H9 (cell line): Measurements from ENCODE around the gene NRK. TPM values are rescaled to one million over a fixed set of nuclear protein-coding genes. Genes with fewer than 3 reads are reported as not detected.

Experiments
- DNase-seq: peaks from one replicate; pipeline ENCODE4 v3.0.0-alpha.2; 2017
- H2AFZ ChIP-seq: one replicate; pipeline ENCODE4 v1.6.1; 2013; ENCODE audit warnings: mild to moderate bottlenecking, low read length, control low read depth, moderate library complexity
- H2AK5ac ChIP-seq: 2 replicates; pipeline ENCODE4 v1.6.1; 2013; ENCODE audit warnings: low read length, control low read depth, mixed read lengths; ENCODE audit not compliant: insufficient read length
- H2BK120ac ChIP-seq: one replicate; pipeline ENCODE4 v1.6.1; 2013; ENCODE audit warnings: low read depth, mild to moderate bottlenecking, low read length, control low read depth, inconsistent platforms; ENCODE audit not compliant: poor library complexity, severe bottlenecking
- H2BK12ac ChIP-seq: 2 replicates; pipeline ENCODE4 v1.6.1; 2013; ENCODE audit warnings: low read length, control low read depth, mixed read lengths, low read depth; ENCODE audit not compliant: insufficient read length
- H2BK15ac ChIP-seq: 2 replicates; pipeline ENCODE4 v1.6.1; 2013; ENCODE audit warnings: low read depth, low read length, control low read depth
- H2BK20ac ChIP-seq: one replicate; pipeline ENCODE4 v1.6.1; 2013; ENCODE audit warnings: low read depth, mild to moderate bottlenecking, low read length, control low read depth, inconsistent platforms; ENCODE audit not compliant: poor library complexity, severe bottlenecking
- H2BK5ac ChIP-seq: 2 replicates; pipeline ENCODE4 v1.6.1; 2013; ENCODE audit warnings: low read length, control low read depth, mixed read lengths; ENCODE audit not compliant: insufficient read length
- H3K14ac ChIP-seq: 2 replicates; pipeline ENCODE4 v1.6.1; 2013; ENCODE audit warnings: low read length, control low read depth; ENCODE audit not compliant: insufficient read depth
- H3K18ac ChIP-seq: 2 replicates; pipeline ENCODE4 v1.6.1; 2013; ENCODE audit warnings: low read depth, mild to moderate bottlenecking, mixed read lengths, low read length, control low read depth; ENCODE audit not compliant: insufficient read length
- H3K23ac ChIP-seq: 2 replicates; pipeline ENCODE4 v1.6.1; 2013; ENCODE audit warnings: low read length, control low read depth, mixed read lengths, low read depth; ENCODE audit not compliant: insufficient read length
- H3K23me2 ChIP-seq: 2 replicates; pipeline ENCODE4 v1.6.1; 2013; ENCODE audit warnings: low read depth, mild to moderate bottlenecking, mixed read lengths, low read length, control low read depth; ENCODE audit not compliant: insufficient read length, poor library complexity, severe bottlenecking
- H3K27ac ChIP-seq: 2 replicates; pipeline ENCODE4 v1.5.1; 2013; ENCODE audit warnings: low read length, control low read depth, mixed read lengths, low read depth; ENCODE audit not compliant: insufficient read length
- H3K27me3 ChIP-seq: 2 replicates; pipeline ENCODE4 v1.6.1; 2013; ENCODE audit warnings: low read length, control low read depth, inconsistent platforms; ENCODE audit not compliant: insufficient read depth
- H3K4ac ChIP-seq: 2 replicates; pipeline ENCODE4 v1.6.1; 2013; ENCODE audit warnings: low read depth, mild to moderate bottlenecking, control low read depth, inconsistent platforms, low read length, moderate library complexity
- H3K4me1 ChIP-seq: 2 replicates; pipeline ENCODE4 v1.6.1; 2013; ENCODE audit warnings: low read length, control low read depth, inconsistent platforms; ENCODE audit not compliant: insufficient read depth
- H3K4me2 ChIP-seq: 2 replicates; pipeline ENCODE4 v1.6.1; 2013; ENCODE audit warnings: low read length, control low read depth, mixed read lengths; ENCODE audit not compliant: insufficient read length, insufficient read depth
- H3K56ac ChIP-seq: 2 replicates; pipeline ENCODE4 v1.6.1; 2013; ENCODE audit warnings: low read depth, mild to moderate bottlenecking, mixed read lengths, low read length, control low read depth; ENCODE audit not compliant: insufficient read length
- H3K79me1 ChIP-seq: 2 replicates; pipeline ENCODE4 v1.6.1; 2013; ENCODE audit warnings: low read depth, mild to moderate bottlenecking, moderate library complexity, low read length, control low read depth, inconsistent platforms; ENCODE audit not compliant: insufficient read depth, poor library complexity, severe bottlenecking
- H3K79me2 ChIP-seq: 2 replicates; pipeline ENCODE4 v1.6.1; 2013; ENCODE audit warnings: low read length, control low read depth, inconsistent platforms; ENCODE audit not compliant: insufficient read depth
- H3K9ac ChIP-seq: 2 replicates; pipeline ENCODE4 v1.6.1; 2013; ENCODE audit warnings: low read length, control low read depth, mixed read lengths; ENCODE audit not compliant: insufficient read length; ENCODE audit errors: extremely low read depth
- H3K9me3 ChIP-seq: one replicate; pipeline ENCODE4 v1.6.1; 2013; ENCODE audit warnings: low read depth, low read length, inconsistent platforms; ENCODE audit not compliant: control insufficient read depth
- H3T11ph ChIP-seq: one replicate; pipeline ENCODE4 v1.6.1; 2013; ENCODE audit warnings: mild to moderate bottlenecking, low read length, control low read depth, inconsistent platforms
- H4K20me1 ChIP-seq: one replicate; pipeline ENCODE4 v1.6.1; 2013; ENCODE audit not compliant: control insufficient read depth, insufficient read length, insufficient read depth
- H4K5ac ChIP-seq: 2 replicates; pipeline ENCODE4 v1.6.1; 2013; ENCODE audit warnings: low read depth, mild to moderate bottlenecking, mixed read lengths, low read length, control low read depth; ENCODE audit not compliant: insufficient read length
- H4K8ac ChIP-seq: replicated peaks from 2 replicates; pipeline ENCODE4 v1.6.1; 2013; ENCODE audit warnings: low read length, control low read depth, mixed read lengths, low read depth; ENCODE audit not compliant: insufficient read length
- H4K91ac ChIP-seq: 2 replicates; pipeline ENCODE4 v1.6.1; 2013; ENCODE audit warnings: low read depth, mild to moderate bottlenecking, moderate library complexity, mixed read lengths, low read length, control low read depth; ENCODE audit not compliant: insufficient read length
- H3K27ac Mint-ChIP-seq, 3 experiments: 2 replicates in 2 of 3; 3 replicates in 1 of 3; pipeline ENCODE4 v1.8.0; 2020 to 2021; ENCODE audit warnings: mixed read lengths in 3 of 3, mild to moderate bottlenecking in 1 of 3, moderate library complexity in 1 of 3
- H3K27me3 Mint-ChIP-seq: 2 replicates; pipeline ENCODE4 v1.8.0; 2021; ENCODE audit warnings: low read depth, mild to moderate bottlenecking, moderate library complexity, mixed read lengths
- H3K36me3 Mint-ChIP-seq, 3 experiments: 2 replicates in 2 of 3; 3 replicates in 1 of 3; pipeline ENCODE4 v1.8.0; 2020 to 2021; ENCODE audit warnings: low read depth in 3 of 3, mixed read lengths in 3 of 3; ENCODE audit not compliant: insufficient read depth in 1 of 3
- H3K4me1 Mint-ChIP-seq, 2 experiments: 2 replicates each; pipeline ENCODE4 v1.8.0; 2020; ENCODE audit warnings: mixed read lengths in 2 of 2
- H3K4me3 Mint-ChIP-seq, 2 experiments: 2 replicates in 1 of 2; 3 replicates in 1 of 2; pipeline ENCODE4 v1.8.0; 2020 to 2021; ENCODE audit warnings: mild to moderate bottlenecking in 2 of 2, mixed read lengths in 2 of 2, moderate library complexity in 1 of 2
- H3K9me3 Mint-ChIP-seq, 2 experiments: 2 replicates in 1 of 2; 3 replicates in 1 of 2; pipeline ENCODE4 v1.8.0; 2020; ENCODE audit warnings: mild to moderate bottlenecking in 2 of 2, mixed read lengths in 2 of 2, moderate library complexity in 1 of 2
- CTCF ChIP-seq: fragments of 200-600 bp; sonication (generic); conservative IDR thresholded peaks from 3 replicates; pipeline ENCODE4 v1.8.0; 2021; ENCODE audit warnings: antibody characterized with exemption, mild to moderate bottlenecking
- WGBS: extraction: QIAGEN DNeasy Blood & Tissue Kit; methylation state at CpG from one replicate; pipeline ENCODE4 v1.1.7; 2013; ENCODE audit warnings: missing lambda C conversion rate, low lambda C conversion rate, mixed read lengths; ENCODE audit not compliant: insufficient read length; ENCODE audit errors: extremely low coverage; 5-methylcytosine and 5-hydroxymethylcytosine counted together
- total RNA-seq: library from RNA; stranded (reverse); gene quantifications from 2 replicates; pipeline ENCODE4 v1.2.1, GENCODE V29; 2021

Gene NRK
- total RNA-seq, 1 experiment from 2014 or later, result 1.4 TPM

GRCh38 chrX:106007815-106008214 is 185.5 kb downstream of the NRK start:
- no peaks in the 10 kb centered on the region for H4K20me1 ChIP-seq
- no peak overlapping the region for H3K9ac ChIP-seq
- no peak for DNase-seq
- no peak overlapping the region for H3K18ac ChIP-seq
- H3K79me2 ChIP-seq, result no peaks in the 10 kb centered on the region
- no peak overlapping the region for H3K4me2 ChIP-seq
- no peak overlapping the region for H3K14ac ChIP-seq
- no peak overlapping the region for H2AFZ ChIP-seq
- H2BK20ac ChIP-seq, result no peak overlapping the region
- no peak overlapping the region for H3K56ac ChIP-seq
- Mint-ChIP-seq H3K27ac (no peak overlapping the region), H3K4me3 (no peak overlapping the region), H3K9me3 (peaks cover 55 to 86% of the 10 kb centered on the region in 2 experiments), H3K36me3 (peaks cover 0 to 10% (median 3%) of the 10 kb centered on the region in 3 experiments; a peak in 3 of 7 replicates), H3K4me1 (no peaks in the 10 kb centered on the region), H3K27me3 (peaks cover 1% of the 10 kb centered on the region; the same call in 1 of the 2 replicates)
- H2BK120ac ChIP-seq, result no peak overlapping the region
- H3K9me3 ChIP-seq, result peaks cover 4% of the 10 kb centered on the region
- no peak overlapping the region for H3K23ac ChIP-seq
- no peaks in the 10 kb centered on the region for H3K27me3 ChIP-seq
- no peak for TF ChIP-seq CTCF
- H2BK15ac ChIP-seq, result no peak overlapping the region
- no peaks in the 10 kb centered on the region for H3K79me1 ChIP-seq
- H3T11ph ChIP-seq, result no peak overlapping the region
- H3K27ac ChIP-seq, result no peak overlapping the region
- H3K23me2 ChIP-seq, result no peaks in the 10 kb centered on the region
- no peak overlapping the region for H2BK12ac ChIP-seq
- H2AK5ac ChIP-seq, result no peak overlapping the region
- WGBS, result no CpG with 5 or more reads among the region's 1 CpG
- H3K4me1 ChIP-seq, result no peaks in the 10 kb centered on the region
- H4K5ac ChIP-seq, result no peak overlapping the region
- H4K91ac ChIP-seq, result no peak overlapping the region
- no peak overlapping the region for H4K8ac ChIP-seq
- no peak overlapping the region for H3K4ac ChIP-seq
- H2BK5ac ChIP-seq, result no peak overlapping the region

Other genes starting within 250 kb of the NRK start
- not detected in 2 replicates for gene SERPINA7, start 216.2 kb downstream of the NRK start, total RNA-seq